GM12891 (cell line): ENCODE measurements around the gene NECTIN1.

Experiments
- DNase-seq: peaks from one replicate; pipeline ENCODE4 v3.0.0; 2011; ENCODE audit warnings: low spot score; ENCODE audit not compliant: insufficient read length
- FAIRE-seq: peaks from 2 replicates; lab custom pipeline; 2011; peaks lifted over from hg19 to GRCh38; lab: Jason Lieb, UNC
- PAX5 ChIP-seq: IDR thresholded peaks from 2 replicates; pipeline ENCODE4 v1.6.1; 2011; ENCODE audit warnings: low read length, moderate library complexity, mild to moderate bottlenecking; ENCODE audit not compliant: insufficient read depth, severe bottlenecking
- POLR2A ChIP-seq: IDR thresholded peaks from 2 replicates; pipeline ENCODE4 v1.6.1; 2011; ENCODE audit warnings: low read depth, low read length, control low read depth
- POLR2AphosphoS5 ChIP-seq: IDR thresholded peaks from 2 replicates; pipeline ENCODE4 v1.6.1; 2011; ENCODE audit warnings: low read depth, low read length, control low read depth
- POU2F2 ChIP-seq: IDR thresholded peaks from 2 replicates; pipeline ENCODE4 v1.6.1; 2011; ENCODE audit warnings: low read depth, mild to moderate bottlenecking, control low read depth, low read length, moderate library complexity
- SPI1 ChIP-seq: IDR thresholded peaks from 2 replicates; pipeline ENCODE4 v1.6.1; 2011; ENCODE audit warnings: low read depth, low read length, control low read depth
- TAF1 ChIP-seq: IDR thresholded peaks from 2 replicates; pipeline ENCODE4 v1.6.1; 2011; ENCODE audit warnings: low read depth, low read length, control low read depth

The NECTIN1 gene

GRCh38 chr11:119615003-119615881 lies 113.8 kb downstream of the NECTIN1 start:
- DNase-seq (no peak), FAIRE-seq (no peak)
- TF ChIP-seq POLR2AphosphoS5 (no peak), TAF1 (no peak), PAX5 (no peak), POU2F2 (no peak), SPI1 (no peak), POLR2A (no peak)

GRCh38 chr11:119614222-119615002 lies 114.6 kb downstream of the NECTIN1 start:
- FAIRE-seq: no peak
- no peak for TF ChIP-seq POLR2A
- TF ChIP-seq PAX5: no peak
- TF ChIP-seq SPI1: no peak
- no peak for TF ChIP-seq POU2F2
- no peak for TF ChIP-seq POLR2AphosphoS5
- no peak for TF ChIP-seq TAF1

GRCh38 chr11:119612814-119613213 lies 116.2 kb downstream of the NECTIN1 start:
- FAIRE-seq (no peak), DNase-seq (no peak)
- TF ChIP-seq PAX5: no peak
- TF ChIP-seq TAF1: no peak
- no peak for TF ChIP-seq POLR2A
- no peak for TF ChIP-seq POLR2AphosphoS5
- TF ChIP-seq POU2F2: no peak
- TF ChIP-seq SPI1: no peak

More at GRCh38 chr11:119614222-119615002, 114.6 kb downstream of the NECTIN1 start:
- DNase-seq: no peak

- TF ChIP-seq POU2F2 (no peak), TAF1 (no peak), SPI1 (no peak), PAX5 (no peak), POLR2AphosphoS5 (no peak), POLR2A (no peak)
- FAIRE-seq: no peak
- no peak for DNase-seq
Observed at GRCh38 chr11:119610836-119611426, 118.1 kb downstream of the NECTIN1 start.

- DNase-seq (no peak), FAIRE-seq (no peak)
- TF ChIP-seq SPI1: no peak
- no peak for TF ChIP-seq POLR2A
- no peak for TF ChIP-seq PAX5
- no peak for TF ChIP-seq POU2F2
- no peak for TF ChIP-seq TAF1
- no peak for TF ChIP-seq POLR2AphosphoS5
Observed at GRCh38 chr11:119608781-119609180, 120.2 kb downstream of the NECTIN1 start.

- no peak for TF ChIP-seq SPI1
- TF ChIP-seq PAX5: no peak
- TF ChIP-seq TAF1: no peak
- no peak for TF ChIP-seq POLR2A
- TF ChIP-seq POLR2AphosphoS5: no peak
- TF ChIP-seq POU2F2: no peak
- no peak for FAIRE-seq
Observed at GRCh38 chr11:119608201-119608600, 120.8 kb downstream of the NECTIN1 start.

GRCh38 chr11:119607726-119608125 lies 121.3 kb downstream of the NECTIN1 start:
- no peak for DNase-seq
- TF ChIP-seq POLR2A: no peak
- TF ChIP-seq PAX5: no peak
- TF ChIP-seq POU2F2: no peak
- no peak for TF ChIP-seq TAF1
- no peak for TF ChIP-seq POLR2AphosphoS5
- TF ChIP-seq SPI1: no peak
- no peak for FAIRE-seq

More at GRCh38 chr11:119608201-119608600, 120.8 kb downstream of the NECTIN1 start:
- no peak for DNase-seq

GRCh38 chr11:119605137-119605665 lies 123.8 kb downstream of the NECTIN1 start:
- DNase-seq (no peak), FAIRE-seq (no peak)
- TF ChIP-seq POLR2AphosphoS5 (no peak), POLR2A (no peak), SPI1 (no peak), POU2F2 (no peak), PAX5 (no peak), TAF1 (no peak)

- no peak for DNase-seq
- FAIRE-seq: no peak
- TF ChIP-seq POLR2A (no peak), TAF1 (no peak), POLR2AphosphoS5 (no peak), POU2F2 (no peak), PAX5 (no peak), SPI1 (no peak)
Observed at GRCh38 chr11:119602745-119603373, 126.1 kb downstream of the NECTIN1 start.
